Frontal cortex (tissue), 4 donors: Measurements from ENCODE around the gene MRC2. TPM values are rescaled to one million over a fixed set of nuclear protein-coding genes. Genes with fewer than 3 reads are reported as not detected.
A peak's percentile ranks its signal among the peaks of the same experiment; 100 is the strongest.

Experiments used
- DNase-seq, 2 donors: peaks; one replicate each; pipeline ENCODE4 v3.0.0; 2012; ENCODE audit warnings: low spot score in 2 of 2
- FAIRE-seq: peaks from 2 replicates; lab custom pipeline; 2012; peaks lifted over from hg19 to GRCh38; lab: Jason Lieb, UNC
- total RNA-seq: library from RNA; depleted of rRNA; stranded (reverse); fragments of >200 nt; gene quantifications from one replicate; pipeline ENCODE4 v1.2.3, GENCODE V29; 2014
- donor health status: control.
- donor health status: control.
- donor health status: control.

Gene MRC2
- total RNA-seq, 1 donor from 2014 or later = 13.5 TPM

DNA sequence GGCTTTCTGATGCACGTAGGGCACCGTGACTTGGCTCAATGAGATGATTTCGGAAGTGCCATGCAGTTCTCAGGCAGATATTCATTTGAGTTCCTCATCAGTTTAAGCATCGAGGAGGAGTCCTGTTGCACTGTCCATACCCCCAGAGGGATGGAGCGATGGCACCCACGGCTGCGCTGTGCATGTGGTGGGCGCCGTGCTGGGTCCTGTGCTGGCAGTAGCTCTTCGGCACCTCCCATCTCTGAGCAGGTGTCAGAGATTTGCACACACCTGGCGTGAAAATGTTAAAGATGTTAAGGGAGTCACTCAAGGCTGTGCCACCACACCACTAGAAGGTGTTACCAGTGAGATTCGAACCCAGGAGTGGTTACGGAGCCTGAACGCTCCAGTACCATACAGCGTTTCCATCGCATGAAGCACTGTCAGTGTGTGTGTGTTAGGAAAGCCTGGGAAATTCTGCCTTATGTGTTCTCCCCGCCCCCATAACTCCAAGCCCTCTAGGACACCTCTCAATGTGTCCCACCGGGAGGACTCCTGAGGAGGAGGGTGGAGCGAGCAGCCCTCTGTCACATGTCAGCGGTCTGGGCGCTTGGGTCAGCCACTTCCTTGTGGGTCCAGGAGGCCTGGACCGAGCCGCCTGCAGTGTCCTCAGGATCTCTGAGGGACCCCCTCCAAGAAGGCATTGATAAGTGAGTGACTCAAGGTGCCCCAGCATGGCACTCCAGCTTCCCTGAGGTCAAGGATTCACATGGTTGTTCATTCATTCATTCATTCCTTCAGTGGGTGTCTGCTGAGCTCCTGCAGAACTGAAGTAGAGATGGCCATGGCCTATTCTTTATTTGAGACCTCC lies 3.8 kb downstream of the MRC2 start:
- FAIRE-seq = no peak
- DNase-seq = no peak

DNA sequence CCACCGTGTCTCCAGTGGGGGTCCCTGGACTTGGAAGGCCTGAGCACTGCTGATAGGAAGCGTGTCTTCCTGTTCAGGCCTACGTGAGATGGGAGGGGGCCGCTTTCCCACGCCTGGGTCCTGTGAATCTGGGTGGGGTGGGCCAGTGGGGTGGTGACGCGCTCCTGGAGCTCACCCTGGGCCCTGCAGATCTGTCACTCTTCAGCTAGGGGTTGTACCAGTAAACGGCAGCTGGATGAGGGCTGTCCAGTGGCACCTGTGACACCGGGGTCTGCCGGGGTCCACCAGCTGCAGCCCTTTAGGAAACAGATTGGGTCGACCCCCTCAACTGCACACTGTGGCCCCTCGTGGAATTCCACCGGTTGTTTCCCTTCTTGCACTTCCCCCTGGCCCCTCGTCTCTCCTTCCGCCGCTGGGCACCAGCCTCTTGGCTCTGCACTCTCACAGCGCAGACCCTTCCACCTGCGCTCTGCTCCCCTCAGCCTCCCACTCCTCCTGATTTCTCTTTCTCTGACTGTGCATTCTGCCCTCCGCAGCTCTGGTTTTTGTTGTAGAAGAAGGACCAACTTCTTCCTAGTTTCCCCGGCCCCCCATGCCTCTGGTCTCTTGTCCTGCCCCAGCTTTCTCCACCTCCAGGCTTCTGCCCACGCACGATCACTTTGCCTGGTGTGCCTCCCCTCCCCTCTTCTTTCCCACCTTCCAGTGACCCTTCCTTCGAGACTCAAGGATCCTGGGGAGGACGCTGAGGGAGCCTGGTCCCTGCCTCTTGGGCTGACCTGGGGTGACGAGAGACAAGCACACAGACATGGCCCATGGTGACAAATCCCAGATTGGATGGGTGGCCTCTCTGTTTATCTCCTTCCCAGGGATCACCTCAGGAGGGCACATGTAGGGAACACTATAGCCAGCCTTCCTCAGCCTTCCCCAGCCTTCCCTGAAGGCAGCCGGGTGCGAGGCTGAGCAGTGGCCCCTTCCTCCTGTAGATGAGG lies 4.8 kb downstream of the MRC2 start:
- DNase-seq (no peak), FAIRE-seq (no peak)

DNA sequence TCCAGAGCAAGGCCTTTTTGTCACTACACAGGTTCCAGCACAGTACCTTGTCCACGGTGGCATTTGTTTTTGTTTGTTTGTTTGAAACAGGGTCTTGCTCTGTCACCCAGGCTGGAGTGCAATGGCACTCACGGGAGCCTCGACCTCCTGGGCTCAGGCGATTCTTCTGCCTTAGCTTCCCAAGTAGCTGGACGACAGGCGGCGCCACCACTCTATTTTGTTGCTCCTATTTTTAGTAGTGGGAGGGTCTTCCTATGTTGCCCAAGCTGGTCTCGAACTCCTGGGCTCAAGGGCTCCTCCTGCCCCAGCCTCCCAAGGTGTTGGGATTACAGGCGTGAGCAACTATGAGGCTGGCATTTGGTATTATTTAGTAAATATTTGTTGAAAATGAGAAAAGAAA lies 10.3 kb downstream of the MRC2 start:
- DNase-seq (no peak), FAIRE-seq (no peak)

GRCh38 chr17:62641153-62641552 lies 13.7 kb downstream of the MRC2 start:
- no peak for FAIRE-seq

DNA sequence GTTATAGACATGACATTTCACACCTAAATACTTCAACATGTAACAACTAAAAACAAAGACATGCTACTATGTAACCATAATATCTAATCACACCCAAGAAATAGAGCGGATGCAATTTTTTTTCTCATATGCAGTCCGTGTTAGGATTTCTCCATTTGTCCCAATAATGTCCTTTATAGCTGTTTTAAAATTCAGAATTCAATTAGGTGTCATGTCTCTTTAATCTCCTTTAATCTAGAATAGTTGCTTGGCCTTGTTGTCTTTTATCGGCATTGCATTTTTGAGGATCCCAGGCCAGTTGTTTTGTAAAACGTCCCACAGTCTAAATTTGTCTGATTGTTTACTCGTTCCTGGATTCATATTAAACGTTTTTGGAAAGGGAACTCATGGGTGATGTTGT lies 14.5 kb downstream of the MRC2 start:
- FAIRE-seq (no peak), DNase-seq (no peak)

More at GRCh38 chr17:62641153-62641552, 13.7 kb downstream of the MRC2 start:
- DNase-seq = no peak

DNA sequence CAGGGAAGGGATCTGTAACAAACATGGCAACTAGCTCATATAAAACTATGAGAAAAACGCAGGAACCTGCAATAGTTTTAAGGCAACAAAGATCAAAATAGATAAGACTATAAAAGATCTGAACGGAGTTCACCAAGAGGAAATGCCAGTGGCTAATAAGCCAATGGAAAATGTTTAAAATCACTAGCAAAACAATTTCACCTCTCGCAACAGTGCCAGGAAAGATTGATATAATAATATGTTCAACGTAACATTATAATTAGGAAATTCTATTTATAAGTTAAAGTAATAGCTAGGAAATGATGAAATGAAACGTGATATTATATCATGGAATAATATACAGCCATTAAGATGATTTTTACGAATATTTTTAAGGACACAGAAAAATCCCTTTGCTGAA lies 16.0 kb downstream of the MRC2 start:
- DNase-seq (no peak), FAIRE-seq (no peak)

DNA sequence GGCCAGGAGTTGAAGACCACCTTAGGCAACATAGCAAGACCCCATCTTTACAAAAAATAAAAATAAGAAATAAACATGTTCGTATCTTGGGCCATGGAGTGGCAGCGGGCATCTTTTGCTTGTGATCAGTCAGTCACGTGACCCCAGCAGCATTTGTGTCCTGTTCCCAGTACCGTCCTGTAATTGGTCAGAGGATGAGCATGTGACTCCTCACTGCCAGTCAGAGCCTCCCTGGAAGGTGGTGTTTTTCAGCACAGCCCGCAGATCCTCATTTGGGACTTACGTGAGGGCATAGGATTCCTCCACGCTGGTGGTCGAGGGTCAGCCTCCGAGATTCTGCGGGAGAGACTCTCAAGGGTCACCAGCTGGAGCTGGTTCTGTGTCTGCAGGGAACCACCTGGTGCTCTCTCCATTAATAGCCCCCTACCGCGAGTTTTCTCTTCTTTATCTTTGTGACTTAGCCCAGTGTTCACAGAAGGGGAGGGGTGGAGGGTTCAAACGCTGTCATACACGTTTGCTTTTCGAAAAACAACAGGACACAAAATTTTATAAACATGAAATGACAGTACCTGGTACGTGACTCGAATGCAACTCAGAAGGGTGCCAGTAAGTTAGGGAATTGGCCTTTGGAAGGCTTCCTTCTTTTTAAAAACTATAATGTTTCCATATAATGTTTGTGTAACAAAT lies 17.2 kb downstream of the MRC2 start:
- DNase-seq (no peak), FAIRE-seq (no peak)

DNA sequence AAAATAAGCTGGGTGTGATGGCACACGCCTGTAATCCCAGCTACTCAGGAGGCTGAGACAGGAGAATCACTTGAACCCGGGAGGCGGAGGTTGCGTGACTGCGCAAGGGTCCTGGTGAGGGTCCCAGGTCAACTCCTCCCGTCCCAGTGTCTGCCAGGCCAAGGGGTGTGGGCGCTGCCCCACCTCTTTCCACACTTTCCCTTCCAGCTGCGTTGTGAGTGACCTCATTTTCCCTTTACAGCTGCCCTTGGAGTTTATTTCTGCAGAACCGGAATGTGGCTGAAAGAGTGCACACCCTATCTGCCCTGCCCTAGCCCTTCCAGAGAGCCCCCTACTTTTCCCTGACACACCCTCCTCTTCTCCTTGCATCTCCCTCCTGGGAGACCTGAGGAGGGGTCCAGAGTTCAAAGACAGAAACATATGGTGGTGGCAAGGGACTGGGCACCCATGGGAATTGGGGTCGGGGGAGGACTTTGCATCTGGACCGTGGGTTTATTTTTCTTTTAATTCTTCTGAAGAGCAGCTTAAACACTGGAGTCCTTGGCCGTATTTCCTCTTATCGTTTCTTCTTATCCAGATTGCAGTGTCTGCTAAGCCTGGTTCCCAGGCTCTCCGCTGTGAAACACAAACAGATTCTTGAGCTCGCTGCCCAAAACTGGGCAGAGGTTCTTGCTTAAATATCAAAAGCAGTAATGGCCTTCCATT lies 20.9 kb downstream of the MRC2 start:
- DNase-seq = no peak

GRCh38 chr17:62648956-62649294 lies 21.5 kb downstream of the MRC2 start:
- FAIRE-seq (no peak), DNase-seq (no peak)

More for the DNA sequence above, 20.9 kb downstream of the MRC2 start:
- no peak for FAIRE-seq

DNA sequence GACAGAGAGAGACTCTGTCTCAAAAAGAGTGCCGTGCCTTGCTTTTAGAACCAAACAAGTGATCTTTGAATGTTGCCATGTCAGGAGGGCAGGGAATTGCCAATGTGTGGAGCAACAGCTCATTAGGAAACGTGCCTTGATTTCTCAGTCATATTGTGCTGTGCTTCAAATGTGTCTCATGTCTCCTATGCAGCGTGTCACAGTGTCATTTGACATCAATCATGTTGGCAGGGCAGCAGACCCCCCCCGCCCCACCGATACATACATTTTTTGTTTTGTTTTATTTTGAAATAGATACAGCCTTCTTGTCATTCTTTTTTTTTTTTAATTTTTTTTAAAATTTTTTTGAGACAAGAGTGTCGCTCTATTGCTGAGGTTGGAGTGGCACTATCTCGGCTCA lies 22.1 kb downstream of the MRC2 start:
- FAIRE-seq (no peak), DNase-seq (no peak)

DNA sequence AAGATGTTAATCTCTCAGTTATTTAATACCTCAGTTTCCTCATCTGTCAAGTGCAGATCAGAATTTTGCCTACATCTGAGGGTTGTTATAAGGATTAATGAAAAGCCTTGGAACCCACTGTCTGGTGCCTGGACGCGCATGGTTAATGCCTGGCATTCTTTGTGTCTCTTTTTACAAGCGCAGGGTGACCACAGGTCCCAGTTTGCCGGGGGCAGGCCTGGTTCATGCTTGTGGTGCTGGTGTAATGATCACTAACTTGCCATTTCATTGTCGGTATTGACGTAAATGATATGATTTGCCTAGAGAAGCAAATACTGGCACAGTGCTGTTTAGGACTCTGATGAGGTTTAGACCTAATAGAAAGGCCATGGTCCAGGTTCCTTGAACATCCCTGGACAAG lies 23.1 kb downstream of the MRC2 start:
- DNase-seq = no peak
- FAIRE-seq = no peak

GRCh38 chr17:62652251-62653001 lies 25.0 kb downstream of the MRC2 start:
- DNase-seq = peak in 1 of 2 donors; percentile 55
- FAIRE-seq = no peak

DNA sequence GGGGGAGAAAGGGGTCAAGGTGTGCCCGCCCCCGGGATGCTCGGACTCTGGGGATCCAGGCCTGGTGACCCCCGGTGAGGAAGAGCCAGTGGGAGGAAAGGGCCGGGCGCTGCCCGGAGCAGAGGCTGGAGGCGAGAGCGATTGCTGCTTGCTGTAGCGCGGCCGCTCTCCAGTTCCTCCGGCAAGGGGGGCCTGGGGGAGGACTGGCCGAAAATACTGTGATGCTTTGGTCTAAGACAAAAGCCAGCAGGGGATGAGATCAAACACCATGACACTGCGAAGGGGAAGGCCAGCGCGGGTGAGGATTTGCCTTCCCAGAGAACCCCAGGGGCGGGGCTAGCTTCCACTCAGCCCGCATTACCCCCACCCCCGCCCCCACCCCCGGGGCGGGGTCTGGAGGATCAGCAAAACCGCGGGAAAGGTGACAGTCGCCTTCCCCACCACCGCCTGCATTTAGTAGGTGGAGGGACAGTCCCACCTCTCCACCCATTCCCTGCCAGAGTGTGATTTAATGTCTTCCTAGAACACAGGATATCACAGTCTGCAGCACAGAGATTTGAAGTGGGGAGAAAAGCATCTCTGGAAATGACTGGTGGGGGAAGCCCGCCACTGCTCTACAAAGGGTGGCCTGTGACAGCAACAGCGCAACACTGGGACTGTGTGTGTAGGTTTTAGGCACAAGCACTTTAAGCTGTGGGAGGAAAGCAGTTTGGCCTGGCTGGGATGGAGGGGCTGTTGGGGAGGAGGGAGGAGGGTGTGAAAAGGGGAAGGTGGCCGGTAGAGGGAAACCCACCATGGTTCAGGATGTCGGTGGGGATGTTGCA lies 25.7 kb downstream of the MRC2 start:
- DNase-seq (peak in 1 of 2 donors; percentile 69), FAIRE-seq (no peak)

- DNase-seq (no peak), FAIRE-seq (no peak)
Observed at GRCh38 chr17:62653826-62654761, 26.6 kb downstream of the MRC2 start.

GRCh38 chr17:62655656-62656055 lies 28.2 kb downstream of the MRC2 start:
- no peak for DNase-seq
- no peak for FAIRE-seq

DNA sequence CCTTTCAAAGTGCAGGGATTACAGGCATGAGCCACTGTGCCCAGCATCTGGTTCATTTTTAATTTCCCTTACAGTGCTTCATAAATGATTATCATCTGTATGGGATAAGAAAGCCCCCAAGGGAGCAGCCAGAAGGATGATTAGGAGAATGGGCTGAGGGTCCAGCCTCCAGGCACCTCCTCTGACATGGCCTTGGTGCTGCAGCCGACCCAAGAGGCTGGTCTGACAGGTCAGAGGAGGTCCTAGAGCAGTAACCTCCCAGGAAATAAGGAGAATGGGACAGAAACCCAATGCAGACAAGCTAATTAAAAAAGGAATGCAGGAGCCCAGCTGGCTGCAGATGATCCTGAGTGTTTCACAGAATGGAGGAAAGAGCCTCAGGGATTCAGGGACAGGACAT lies 29.0 kb downstream of the MRC2 start:
- peak in 1 of 2 donors; percentile 5 for DNase-seq

GRCh38 chr17:62657145-62657665 lies 29.7 kb downstream of the MRC2 start:
- FAIRE-seq = no peak
- no peak for DNase-seq

More for the DNA sequence above, 29.0 kb downstream of the MRC2 start:
- no peak for FAIRE-seq
